HepG2 (cell line): Measurements from ENCODE around the gene PDZRN4.

Experiments
- AGO2 ChIP-seq: fragments of 200-400 bp; formaldehyde crosslinking; optimal IDR thresholded peaks from 2 replicates; pipeline ENCODE3; 2017; ENCODE audit warnings: mild to moderate bottlenecking, low read depth, low read length, moderate library complexity
- CBX5 ChIP-seq: sonication (generic); formaldehyde crosslinking; IDR thresholded peaks from 2 replicates; pipeline ENCODE4 v1.4.0; 2020; ENCODE audit warnings: missing genetic modification reagents, borderline replicate concordance
- CREB1 ChIP-seq, 2 experiments: fragments of 450-650 bp in 1 of 2; IDR thresholded peaks; 2 replicates each; pipeline ENCODE4 v1.6.1; 2016 to 2017; ENCODE audit warnings: control low read depth in 1 of 2, mild to moderate bottlenecking in 1 of 2, missing compliant biosample characterization in 1 of 2, missing genetic modification characterization in 1 of 2
- NCOR1 ChIP-seq: fragments of 200-600 bp; sonication (generic); IDR thresholded peaks from 2 replicates; pipeline ENCODE4 v1.7.0; 2017; ENCODE audit warnings: antibody characterized with exemption, low read length, borderline replicate concordance
- NFYB ChIP-seq: sonication (generic); formaldehyde crosslinking; IDR thresholded peaks from 2 replicates; pipeline ENCODE4 v1.4.0; 2020; ENCODE audit warnings: missing genetic modification reagents
- RAD21 ChIP-seq: fragments of 450-650 bp; formaldehyde crosslinking; IDR thresholded peaks from 2 replicates; pipeline ENCODE4 v1.5.0; 2020; ENCODE audit warnings: mild to moderate bottlenecking
- SNRNP70 ChIP-seq: fragments of 200-400 bp; formaldehyde crosslinking; IDR thresholded peaks from 2 replicates; pipeline ENCODE4 v1.6.1; 2017; ENCODE audit warnings: mild to moderate bottlenecking, low read depth, low read length, moderate library complexity
- ZNF205 ChIP-seq: IDR thresholded peaks from 2 replicates; pipeline ENCODE4 v1.6.1; 2018; ENCODE audit warnings: missing biosample characterization, missing genetic modification reagents
- ZNF501 ChIP-seq: sonication (generic); formaldehyde crosslinking; IDR thresholded peaks from 2 replicates; pipeline ENCODE4 v1.5.1; 2020; ENCODE audit warnings: mild to moderate bottlenecking, moderate library complexity, missing genetic modification reagents
- ZNF557 ChIP-seq: sonication (generic); formaldehyde crosslinking; IDR thresholded peaks from 2 replicates; pipeline ENCODE4 v1.4.0; 2020; ENCODE audit warnings: missing genetic modification reagents
- TF ChIP-seq, protein P1 (sequence below): sonication (generic); formaldehyde crosslinking; IDR thresholded peaks from 2 replicates; pipeline ENCODE4 v1.5.0; 2020; ENCODE audit warnings: mild to moderate bottlenecking, missing genetic modification reagents, moderate library complexity
- TF ChIP-seq, protein P2 (sequence below), 2 experiments: sonication (generic) in 1 of 2; formaldehyde crosslinking in 1 of 2; IDR thresholded peaks; 2 replicates each; pipeline versions ENCODE4 v1.5.1 to v1.6.1; 2011 to 2020; ENCODE audit warnings: borderline replicate concordance in 1 of 2, low read depth in 1 of 2, low read length in 1 of 2, mild to moderate bottlenecking in 1 of 2, missing genetic modification reagents in 1 of 2, moderate library complexity in 1 of 2
- TF ChIP-seq, protein P3 (sequence below): sonication (generic); formaldehyde crosslinking; IDR thresholded peaks from 2 replicates; pipeline ENCODE4 v1.4.0; 2020; ENCODE audit warnings: missing genetic modification reagents, borderline replicate concordance

DNA sequence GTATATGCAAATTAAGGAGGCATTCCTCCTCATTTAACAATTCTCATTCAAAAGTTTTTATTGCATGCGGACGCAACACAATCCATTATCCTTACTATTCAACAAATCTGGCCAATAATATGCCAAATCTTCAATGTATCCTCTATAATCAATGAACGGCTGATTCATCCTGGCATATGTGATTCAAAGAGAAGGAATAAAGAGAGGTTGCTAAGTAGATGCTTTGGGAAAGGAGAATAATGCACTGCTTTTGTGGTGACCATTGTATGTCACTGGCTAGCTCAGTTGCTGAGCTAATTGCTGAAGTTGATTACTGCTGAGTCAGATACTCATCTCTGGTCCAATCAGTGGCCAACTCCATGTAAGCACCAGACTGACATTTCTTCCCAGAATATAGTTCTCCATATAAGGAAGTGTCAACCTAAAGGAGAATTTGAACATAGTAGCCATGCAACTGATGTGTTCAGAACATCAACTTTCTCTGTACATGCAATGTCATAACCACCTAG is 148.0 kb downstream of the PDZRN4 start:
- TF ChIP-seq RAD21 (CRISPR knock-in tag) (no peak), CREB1 (IDR thresholded peaks at IDR 0.05) (no peak), CREB1 (CRISPR knock-in tag; IDR thresholded peaks at IDR 0.05) (no peak), CBX5 (CRISPR knock-in tag) (no peak), SNRNP70 (no peak), ZNF205 (CRISPR knock-in tag) (no peak), ZNF501 (CRISPR knock-in tag) (no peak), NCOR1 (no peak), ZNF557 (CRISPR knock-in tag) (no peak), AGO2 (no peak), NFYB (CRISPR knock-in tag) (no peak)
- TF ChIP-seq, protein P1, sequence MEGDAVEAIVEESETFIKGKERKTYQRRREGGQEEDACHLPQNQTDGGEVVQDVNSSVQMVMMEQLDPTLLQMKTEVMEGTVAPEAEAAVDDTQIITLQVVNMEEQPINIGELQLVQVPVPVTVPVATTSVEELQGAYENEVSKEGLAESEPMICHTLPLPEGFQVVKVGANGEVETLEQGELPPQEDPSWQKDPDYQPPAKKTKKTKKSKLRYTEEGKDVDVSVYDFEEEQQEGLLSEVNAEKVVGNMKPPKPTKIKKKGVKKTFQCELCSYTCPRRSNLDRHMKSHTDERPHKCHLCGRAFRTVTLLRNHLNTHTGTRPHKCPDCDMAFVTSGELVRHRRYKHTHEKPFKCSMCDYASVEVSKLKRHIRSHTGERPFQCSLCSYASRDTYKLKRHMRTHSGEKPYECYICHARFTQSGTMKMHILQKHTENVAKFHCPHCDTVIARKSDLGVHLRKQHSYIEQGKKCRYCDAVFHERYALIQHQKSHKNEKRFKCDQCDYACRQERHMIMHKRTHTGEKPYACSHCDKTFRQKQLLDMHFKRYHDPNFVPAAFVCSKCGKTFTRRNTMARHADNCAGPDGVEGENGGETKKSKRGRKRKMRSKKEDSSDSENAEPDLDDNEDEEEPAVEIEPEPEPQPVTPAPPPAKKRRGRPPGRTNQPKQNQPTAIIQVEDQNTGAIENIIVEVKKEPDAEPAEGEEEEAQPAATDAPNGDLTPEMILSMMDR (CRISPR knock-in tag): no peak
- TF ChIP-seq, protein P2, sequence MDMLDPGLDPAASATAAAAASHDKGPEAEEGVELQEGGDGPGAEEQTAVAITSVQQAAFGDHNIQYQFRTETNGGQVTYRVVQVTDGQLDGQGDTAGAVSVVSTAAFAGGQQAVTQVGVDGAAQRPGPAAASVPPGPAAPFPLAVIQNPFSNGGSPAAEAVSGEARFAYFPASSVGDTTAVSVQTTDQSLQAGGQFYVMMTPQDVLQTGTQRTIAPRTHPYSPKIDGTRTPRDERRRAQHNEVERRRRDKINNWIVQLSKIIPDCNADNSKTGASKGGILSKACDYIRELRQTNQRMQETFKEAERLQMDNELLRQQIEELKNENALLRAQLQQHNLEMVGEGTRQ (IDR thresholded peaks at IDR 0.05; ENCODE audit: low read depth, low read length): no peak
- TF ChIP-seq, protein P2 (CRISPR knock-in tag; IDR thresholded peaks at IDR 0.05; ENCODE audit: borderline replicate concordance): no peak
- TF ChIP-seq, protein P3, sequence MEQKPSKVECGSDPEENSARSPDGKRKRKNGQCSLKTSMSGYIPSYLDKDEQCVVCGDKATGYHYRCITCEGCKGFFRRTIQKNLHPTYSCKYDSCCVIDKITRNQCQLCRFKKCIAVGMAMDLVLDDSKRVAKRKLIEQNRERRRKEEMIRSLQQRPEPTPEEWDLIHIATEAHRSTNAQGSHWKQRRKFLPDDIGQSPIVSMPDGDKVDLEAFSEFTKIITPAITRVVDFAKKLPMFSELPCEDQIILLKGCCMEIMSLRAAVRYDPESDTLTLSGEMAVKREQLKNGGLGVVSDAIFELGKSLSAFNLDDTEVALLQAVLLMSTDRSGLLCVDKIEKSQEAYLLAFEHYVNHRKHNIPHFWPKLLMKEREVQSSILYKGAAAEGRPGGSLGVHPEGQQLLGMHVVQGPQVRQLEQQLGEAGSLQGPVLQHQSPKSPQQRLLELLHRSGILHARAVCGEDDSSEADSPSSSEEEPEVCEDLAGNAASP (CRISPR knock-in tag): no peak
